ENCODE measurements around the gene VWCE.
"Not testable (repeated sequence)": the region's sequence is repeated elsewhere in the genome, so short reads cannot be mapped to it uniquely, and the experiment has no call there.

The VWCE gene

DNA sequence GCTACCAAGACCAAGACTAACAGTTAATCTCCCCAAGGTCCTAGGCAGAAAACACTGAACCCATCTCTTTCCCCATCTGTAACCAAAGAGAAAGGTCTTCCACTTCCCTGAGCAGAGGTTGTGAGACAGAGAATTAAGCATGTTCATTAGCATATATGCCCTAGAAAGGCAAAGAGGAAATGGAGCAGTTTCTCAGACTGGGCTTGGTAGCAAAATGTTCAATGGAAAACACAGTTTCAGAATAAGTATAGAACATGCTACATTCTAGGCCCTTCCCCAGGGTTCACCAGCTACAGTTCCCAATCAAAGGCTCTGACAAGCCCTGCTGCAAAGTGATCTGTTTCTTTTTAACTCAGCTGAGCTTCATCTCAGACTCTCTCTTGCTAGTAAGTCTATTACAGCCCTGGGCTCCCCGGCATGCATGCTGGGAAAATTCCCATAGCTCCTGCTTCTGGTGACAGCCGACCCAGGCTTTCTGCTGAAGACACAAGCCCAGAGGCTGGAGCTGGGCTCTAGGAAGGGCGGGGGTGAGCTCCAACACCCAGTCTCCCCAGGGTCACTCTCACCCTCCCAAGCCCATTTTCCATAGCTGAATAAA is 62.5 kb downstream of the VWCE start:
- not testable (repeated sequence) for H3K4me3 ChIP-seq (ENCODE audit: low read length); H3K9me3 ChIP-seq (ENCODE audit: control insufficient read depth, insufficient read depth, low read length); H3K27ac ChIP-seq (ENCODE audit: low read length); H3K4me1 ChIP-seq (ENCODE audit: control insufficient read depth, insufficient read depth, low read length); H3K27me3 ChIP-seq (ENCODE audit: control insufficient read depth, insufficient read depth, low read length); DNase-seq (ENCODE audit: low read depth, low spot score); H3K36me3 ChIP-seq (ENCODE audit: control insufficient read depth, insufficient read depth, low read length)
- whole genome bisulfite sequencing (ENCODE audit: insufficient coverage, insufficient read length): no CpG with 5 or more reads among the region's 3 CpGs

DNA sequence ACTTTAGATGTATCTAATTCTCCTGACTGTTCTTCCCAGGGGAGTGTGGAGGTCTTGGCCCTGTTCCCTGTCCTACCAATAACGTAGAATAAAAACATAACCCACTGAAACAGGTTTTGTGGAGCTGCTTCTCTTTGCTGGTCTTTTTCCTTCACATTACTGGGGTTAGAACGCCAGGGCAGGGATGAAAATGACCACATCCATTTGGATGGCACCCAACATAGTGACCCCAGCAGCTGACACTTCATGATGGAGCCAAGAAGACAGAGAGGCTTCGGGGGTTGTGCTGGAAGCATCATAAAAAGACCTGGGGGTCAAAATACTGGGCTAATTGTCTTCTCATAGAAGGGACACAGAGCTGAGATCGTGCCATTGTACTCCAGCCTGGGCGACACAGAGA is 63.5 kb downstream of the VWCE start:
- not testable (repeated sequence) for H3K4me1 ChIP-seq (ENCODE audit: control insufficient read depth, insufficient read depth, low read length); DNase-seq (ENCODE audit: low read depth, low spot score); H3K9me3 ChIP-seq (ENCODE audit: control insufficient read depth, insufficient read depth, low read length); H3K36me3 ChIP-seq (ENCODE audit: control insufficient read depth, insufficient read depth, low read length); H3K4me3 ChIP-seq (ENCODE audit: low read length); H3K27me3 ChIP-seq (ENCODE audit: control insufficient read depth, insufficient read depth, low read length); H3K27ac ChIP-seq (ENCODE audit: low read length)
- no CpG with 5 or more reads among the region's 5 CpGs for WGBS (ENCODE audit: insufficient coverage, insufficient read length)

DNA sequence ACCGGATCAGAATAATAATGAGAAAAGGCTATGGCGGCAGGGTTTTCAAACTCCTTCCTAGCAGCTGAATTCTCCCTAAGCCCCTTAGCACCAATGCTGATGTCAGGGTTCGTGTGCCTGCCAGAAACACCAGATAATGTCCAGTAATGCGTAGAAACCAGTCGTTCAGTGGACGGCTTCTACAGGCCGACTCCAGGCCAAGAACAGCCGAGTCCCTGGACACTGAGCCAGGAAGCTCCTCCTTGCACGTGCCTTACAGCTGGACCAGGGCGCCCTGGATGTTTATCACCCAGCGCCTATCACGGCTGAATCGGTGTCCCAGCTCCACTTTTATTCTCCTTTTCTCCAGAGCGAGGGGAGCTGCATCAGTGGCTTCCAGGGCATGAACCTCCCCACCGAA is 64.1 kb downstream of the VWCE start:
- H3K36me3 ChIP-seq (ENCODE audit: control insufficient read depth, insufficient read depth, low read length); H3K4me1 ChIP-seq (ENCODE audit: control insufficient read depth, insufficient read depth, low read length); DNase-seq (ENCODE audit: low read depth, low spot score); H3K4me3 ChIP-seq (ENCODE audit: low read length); H3K9me3 ChIP-seq (ENCODE audit: control insufficient read depth, insufficient read depth, low read length); H3K27ac ChIP-seq (ENCODE audit: low read length); H3K27me3 ChIP-seq (ENCODE audit: control insufficient read depth, insufficient read depth, low read length): not testable (repeated sequence)
- no CpG with 5 or more reads among the region's 15 CpGs for WGBS (ENCODE audit: insufficient coverage, insufficient read length)

DNA sequence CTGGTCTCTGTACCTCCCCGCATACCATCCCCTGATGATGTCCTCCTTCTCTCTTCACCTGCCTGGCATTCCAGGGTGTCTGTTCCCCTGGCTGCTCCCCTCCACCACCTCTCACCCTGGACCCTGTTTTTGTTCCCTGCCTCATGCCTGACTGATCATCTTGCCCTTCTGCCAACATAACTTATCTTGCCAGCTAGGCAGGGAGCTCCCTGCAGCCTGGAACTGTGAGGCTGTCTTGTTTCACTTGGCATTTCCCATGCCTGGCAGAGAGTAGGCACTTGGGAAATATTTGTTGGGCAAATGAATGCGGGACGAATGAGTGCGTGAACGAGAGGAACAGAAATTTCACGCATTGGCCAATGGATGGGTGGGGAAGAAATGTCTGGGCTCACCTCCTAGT is 65.7 kb downstream of the VWCE start:
- not testable (repeated sequence) for H3K4me3 ChIP-seq (ENCODE audit: low read length); H3K27ac ChIP-seq (ENCODE audit: low read length); H3K9me3 ChIP-seq (ENCODE audit: control insufficient read depth, insufficient read depth, low read length); H3K4me1 ChIP-seq (ENCODE audit: control insufficient read depth, insufficient read depth, low read length); H3K36me3 ChIP-seq (ENCODE audit: control insufficient read depth, insufficient read depth, low read length); H3K27me3 ChIP-seq (ENCODE audit: control insufficient read depth, insufficient read depth, low read length); DNase-seq (ENCODE audit: low read depth, low spot score)
- WGBS (ENCODE audit: insufficient coverage, insufficient read length): no CpG with 5 or more reads among the region's 6 CpGs

DNA sequence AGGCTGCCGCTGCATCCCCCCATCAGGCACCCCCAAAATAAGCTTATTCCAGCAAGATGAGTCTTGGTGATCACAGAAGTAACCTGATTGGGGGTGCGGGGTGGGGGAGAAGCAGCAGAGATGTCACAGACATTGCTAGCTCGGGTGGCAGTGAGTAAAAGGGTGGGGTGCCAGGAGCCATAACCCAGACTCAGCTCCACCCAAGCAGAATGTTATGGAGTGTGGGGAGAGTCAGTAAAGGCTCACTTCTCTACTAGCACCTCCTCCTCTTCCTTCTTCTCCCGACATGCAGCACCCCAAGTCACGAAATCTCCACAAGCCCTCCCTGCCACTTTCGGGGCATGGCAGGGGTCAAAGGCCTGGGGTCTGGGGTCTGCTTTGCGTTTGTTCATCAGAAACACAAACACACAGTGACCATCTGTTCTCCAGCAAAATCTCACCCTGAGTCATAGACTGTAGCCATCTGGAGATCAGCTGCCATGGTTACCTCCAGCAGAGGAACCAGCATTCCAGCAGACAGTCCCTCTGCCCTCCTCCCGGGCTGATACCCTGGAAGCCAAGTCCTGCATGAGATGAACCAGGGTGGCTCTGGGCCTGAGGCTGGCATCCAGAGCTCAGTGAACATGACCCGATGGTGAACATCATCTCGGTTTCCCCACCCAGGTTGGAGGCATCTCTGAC is 68.5 kb downstream of the VWCE start:
- DNase-seq (ENCODE audit: low read depth, low spot score); H3K27ac ChIP-seq (ENCODE audit: low read length); H3K9me3 ChIP-seq (ENCODE audit: control insufficient read depth, insufficient read depth, low read length); H3K36me3 ChIP-seq (ENCODE audit: control insufficient read depth, insufficient read depth, low read length); H3K27me3 ChIP-seq (ENCODE audit: control insufficient read depth, insufficient read depth, low read length); H3K4me1 ChIP-seq (ENCODE audit: control insufficient read depth, insufficient read depth, low read length); H3K4me3 ChIP-seq (ENCODE audit: low read length): not testable (repeated sequence)
- no CpG with 5 or more reads among the region's 10 CpGs for WGBS (ENCODE audit: insufficient coverage, insufficient read length)

DNA sequence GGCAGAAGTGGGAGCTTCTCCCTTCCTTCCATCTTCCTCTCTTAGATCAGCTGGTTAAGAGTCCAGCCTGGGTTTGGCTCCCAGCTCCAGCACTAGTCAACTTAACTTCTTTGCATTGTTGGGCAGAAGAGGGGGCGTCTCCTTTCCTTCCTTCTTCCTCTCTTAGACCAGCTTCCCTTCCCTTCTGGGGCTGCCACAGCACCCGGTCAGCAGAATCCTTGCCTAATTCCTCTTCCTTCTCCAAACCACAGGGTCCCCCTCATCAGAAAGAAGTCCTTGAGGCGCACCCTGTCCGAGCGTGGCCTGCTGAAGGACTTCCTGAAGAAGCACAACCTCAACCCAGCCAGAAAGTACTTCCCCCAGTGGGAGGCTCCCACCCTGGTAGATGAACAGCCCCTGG is 72.4 kb downstream of the VWCE start:
- not testable (repeated sequence) for H3K4me3 ChIP-seq (ENCODE audit: low read length); H3K9me3 ChIP-seq (ENCODE audit: control insufficient read depth, insufficient read depth, low read length); H3K4me1 ChIP-seq (ENCODE audit: control insufficient read depth, insufficient read depth, low read length); H3K36me3 ChIP-seq (ENCODE audit: control insufficient read depth, insufficient read depth, low read length); DNase-seq (ENCODE audit: low read depth, low spot score); H3K27me3 ChIP-seq (ENCODE audit: control insufficient read depth, insufficient read depth, low read length); H3K27ac ChIP-seq (ENCODE audit: low read length)
- no CpG with 5 or more reads among the region's 5 CpGs for WGBS (ENCODE audit: insufficient coverage, insufficient read length)

DNA sequence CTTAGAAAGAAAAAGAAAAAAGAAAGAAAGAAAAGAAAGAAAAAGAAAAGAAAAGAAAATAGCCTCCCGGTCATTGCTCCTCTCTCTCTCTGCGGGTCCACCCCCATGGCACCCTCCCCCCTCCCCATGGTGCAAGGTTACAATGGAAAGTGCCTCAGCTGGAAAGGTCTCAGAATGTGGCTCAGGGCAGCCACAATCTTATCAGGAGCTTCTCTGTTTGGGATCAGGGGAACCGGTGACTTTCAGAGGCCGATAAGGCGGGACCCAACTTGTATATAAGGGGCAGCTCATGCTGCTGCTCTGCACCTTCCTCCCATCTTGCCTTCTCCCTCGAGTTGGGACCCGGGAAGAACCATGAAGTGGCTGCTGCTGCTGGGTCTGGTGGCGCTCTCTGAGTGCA is 73.1 kb downstream of the VWCE start, which contains the start of gene PGA4:
PGA4 (plus strand) TSS at position 301 of the 400 bp plus-strand sequence; CDS start at position 355, 54 bp downstream.
- H3K27me3 ChIP-seq (ENCODE audit: control insufficient read depth, insufficient read depth, low read length); H3K4me3 ChIP-seq (ENCODE audit: low read length); H3K9me3 ChIP-seq (ENCODE audit: control insufficient read depth, insufficient read depth, low read length); H3K4me1 ChIP-seq (ENCODE audit: control insufficient read depth, insufficient read depth, low read length); H3K27ac ChIP-seq (ENCODE audit: low read length); H3K36me3 ChIP-seq (ENCODE audit: control insufficient read depth, insufficient read depth, low read length); DNase-seq (ENCODE audit: low read depth, low spot score): not testable (repeated sequence)
- WGBS (ENCODE audit: insufficient coverage, insufficient read length): no CpG with 5 or more reads among the region's 8 CpGs

DNA sequence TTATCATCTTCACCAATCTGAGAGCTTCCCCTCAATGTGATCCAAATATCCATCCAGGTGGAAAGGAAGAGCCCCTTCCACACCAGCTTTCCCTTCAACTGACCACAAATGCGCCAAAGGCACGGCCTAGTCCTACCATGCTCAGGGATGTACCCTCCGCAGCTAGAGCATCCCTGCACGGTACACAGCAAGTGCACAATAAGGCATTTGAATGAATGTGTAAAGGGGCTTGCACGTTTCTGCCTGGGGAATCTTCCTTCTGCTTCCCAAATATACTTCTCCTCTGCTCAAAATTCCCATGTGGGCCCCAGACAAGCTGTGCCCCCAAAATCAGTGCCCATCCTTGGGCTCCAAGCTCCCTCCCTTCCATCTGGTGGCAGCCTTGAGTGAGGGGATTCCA is 76.1 kb downstream of the VWCE start:
- H3K9me3 ChIP-seq (ENCODE audit: control insufficient read depth, insufficient read depth, low read length); H3K4me3 ChIP-seq (ENCODE audit: low read length); H3K27ac ChIP-seq (ENCODE audit: low read length); DNase-seq (ENCODE audit: low read depth, low spot score); H3K4me1 ChIP-seq (ENCODE audit: control insufficient read depth, insufficient read depth, low read length); H3K27me3 ChIP-seq (ENCODE audit: control insufficient read depth, insufficient read depth, low read length); H3K36me3 ChIP-seq (ENCODE audit: control insufficient read depth, insufficient read depth, low read length): not testable (repeated sequence)
- WGBS (ENCODE audit: insufficient coverage, insufficient read length): no CpG with 5 or more reads among the region's 5 CpGs

DNA sequence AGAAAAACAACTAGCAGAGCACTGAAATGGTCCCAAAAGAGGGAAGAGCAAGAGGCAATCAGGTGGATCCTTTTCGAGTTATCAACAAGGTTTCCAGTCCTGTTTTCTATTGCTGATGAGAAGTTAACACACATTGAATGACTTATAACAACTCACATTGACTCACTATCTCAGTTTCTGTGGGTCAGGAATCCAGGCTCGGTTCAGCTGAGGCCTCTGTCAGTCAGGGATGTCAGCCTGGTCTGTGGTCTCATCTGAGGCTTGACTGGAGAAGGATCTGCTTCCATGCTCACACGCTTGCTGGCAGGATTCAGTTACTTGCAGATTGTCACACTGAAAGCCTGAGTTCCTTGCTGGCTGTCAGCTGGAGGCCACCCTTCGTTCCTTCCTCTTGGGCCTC is 76.8 kb downstream of the VWCE start:
- not testable (repeated sequence) for H3K4me3 ChIP-seq (ENCODE audit: low read length); H3K9me3 ChIP-seq (ENCODE audit: control insufficient read depth, insufficient read depth, low read length); H3K27ac ChIP-seq (ENCODE audit: low read length); DNase-seq (ENCODE audit: low read depth, low spot score); H3K27me3 ChIP-seq (ENCODE audit: control insufficient read depth, insufficient read depth, low read length); H3K36me3 ChIP-seq (ENCODE audit: control insufficient read depth, insufficient read depth, low read length); H3K4me1 ChIP-seq (ENCODE audit: control insufficient read depth, insufficient read depth, low read length)
- no CpG with 5 or more reads among the region's 4 CpGs for WGBS (ENCODE audit: insufficient coverage, insufficient read length)

DNA sequence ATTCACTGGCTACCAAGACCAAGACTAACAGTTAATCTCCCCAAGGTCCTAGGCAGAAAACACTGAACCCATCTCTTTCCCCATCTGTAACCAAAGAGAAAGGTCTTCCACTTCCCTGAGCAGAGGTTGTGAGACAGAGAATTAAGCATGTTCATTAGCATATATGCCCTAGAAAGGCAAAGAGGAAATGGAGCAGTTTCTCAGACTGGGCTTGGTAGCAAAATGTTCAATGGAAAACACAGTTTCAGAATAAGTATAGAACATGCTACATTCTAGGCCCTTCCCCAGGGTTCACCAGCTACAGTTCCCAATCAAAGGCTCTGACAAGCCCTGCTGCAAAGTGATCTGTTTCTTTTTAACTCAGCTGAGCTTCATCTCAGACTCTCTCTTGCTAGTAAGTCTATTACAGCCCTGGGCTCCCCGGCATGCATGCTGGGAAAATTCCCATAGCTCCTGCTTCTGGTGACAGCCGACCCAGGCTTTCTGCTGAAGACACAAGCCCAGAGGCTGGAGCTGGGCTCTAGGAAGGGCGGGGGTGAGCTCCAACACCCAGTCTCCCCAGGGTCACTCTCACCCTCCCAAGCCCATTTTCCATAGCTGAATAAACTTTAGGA is 81.3 kb downstream of the VWCE start:
- not testable (repeated sequence) for H3K9me3 ChIP-seq (ENCODE audit: control insufficient read depth, insufficient read depth, low read length); H3K4me1 ChIP-seq (ENCODE audit: control insufficient read depth, insufficient read depth, low read length); DNase-seq (ENCODE audit: low read depth, low spot score); H3K4me3 ChIP-seq (ENCODE audit: low read length); H3K27me3 ChIP-seq (ENCODE audit: control insufficient read depth, insufficient read depth, low read length); H3K36me3 ChIP-seq (ENCODE audit: control insufficient read depth, insufficient read depth, low read length); H3K27ac ChIP-seq (ENCODE audit: low read length)
- no CpG with 5 or more reads among the region's 3 CpGs for WGBS (ENCODE audit: insufficient coverage, insufficient read length)

DNA sequence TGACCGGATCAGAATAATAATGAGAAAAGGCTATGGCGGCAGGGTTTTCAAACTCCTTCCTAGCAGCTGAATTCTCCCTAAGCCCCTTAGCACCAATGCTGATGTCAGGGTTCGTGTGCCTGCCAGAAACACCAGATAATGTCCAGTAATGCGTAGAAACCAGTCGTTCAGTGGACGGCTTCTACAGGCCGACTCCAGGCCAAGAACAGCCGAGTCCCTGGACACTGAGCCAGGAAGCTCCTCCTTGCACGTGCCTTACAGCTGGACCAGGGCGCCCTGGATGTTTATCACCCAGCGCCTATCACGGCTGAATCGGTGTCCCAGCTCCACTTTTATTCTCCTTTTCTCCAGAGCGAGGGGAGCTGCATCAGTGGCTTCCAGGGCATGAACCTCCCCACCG is 82.9 kb downstream of the VWCE start:
- H3K4me3 ChIP-seq (ENCODE audit: low read length); H3K27me3 ChIP-seq (ENCODE audit: control insufficient read depth, insufficient read depth, low read length); H3K4me1 ChIP-seq (ENCODE audit: control insufficient read depth, insufficient read depth, low read length); DNase-seq (ENCODE audit: low read depth, low spot score); H3K9me3 ChIP-seq (ENCODE audit: control insufficient read depth, insufficient read depth, low read length); H3K27ac ChIP-seq (ENCODE audit: low read length); H3K36me3 ChIP-seq (ENCODE audit: control insufficient read depth, insufficient read depth, low read length): not testable (repeated sequence)
- no CpG with 5 or more reads among the region's 15 CpGs for WGBS (ENCODE audit: insufficient coverage, insufficient read length)

Measured in iPS DF 6.9 (cell line).